ENCODE results near the gene ZNF491. TPM values are rescaled to one million over a fixed set of nuclear protein-coding genes. Genes with fewer than 3 reads are reported as not detected.
"Not testable (repeated sequence)": the region's sequence is repeated elsewhere in the genome, so short reads cannot be mapped to it uniquely, and the experiment has no call there.

ZNF491 gene
- polyA plus RNA-seq, 1 donor from 2014 or later: 29.8 TPM

- Histone ChIP-seq H4K20me1 (ENCODE audit: insufficient read depth) (no peaks in the 10 kb centered on the region), H3F3A (ENCODE audit: insufficient read depth, low read length, poor library complexity, severe bottlenecking) (no peaks in the 10 kb centered on the region), H3K4me2 (ENCODE audit: low read length) (no peak overlapping the region), H3K9me2 (ENCODE audit: insufficient read depth, low read length) (no peaks in the 10 kb centered on the region), H3K4me3 (ENCODE audit: low read length) (no peak overlapping the region), H3K9me3 (ENCODE audit: low read length) (no peaks in the 10 kb centered on the region), H3K9ac (ENCODE audit: low read length) (no peak overlapping the region), H2AFZ (ENCODE audit: low read depth, low read length) (no peak overlapping the region), H3K79me2 (replicated peaks; ENCODE audit: insufficient read depth, low read length) (no peaks in the 10 kb centered on the region), H3K27me3 (ENCODE audit: insufficient read depth, low read depth, low read length) (no peaks in the 10 kb centered on the region), H3K36me3 (ENCODE audit: insufficient read depth, low read length) (no peaks in the 10 kb centered on the region), H3K27ac (ENCODE audit: low read length) (no peak overlapping the region)
- TF ChIP-seq RAD21 (conservative IDR thresholded peaks at IDR 0.05) (no peak), EZH2 (IDR thresholded peaks at IDR 0.05; ENCODE audit: borderline replicate concordance, insufficient read depth, low read length, poor library complexity, severe bottlenecking) (no peak), TAF1 (IDR thresholded peaks at IDR 0.05; ENCODE audit: low read depth) (no peak), POLR2AphosphoS5 (IDR thresholded peaks at IDR 0.05) (no peak), MXI1 (conservative IDR thresholded peaks at IDR 0.05; ENCODE audit: poor library complexity, severe bottlenecking) (no peak), SMC3 (conservative IDR thresholded peaks at IDR 0.05; ENCODE audit: poor library complexity) (no peak), CTCF (IDR thresholded peaks at IDR 0.05; ENCODE audit: poor library complexity, severe bottlenecking) (no peak), EP300 (conservative IDR thresholded peaks at IDR 0.05; ENCODE audit: poor library complexity, severe bottlenecking) (no peak)
- TF ChIP-seq, protein P1, sequence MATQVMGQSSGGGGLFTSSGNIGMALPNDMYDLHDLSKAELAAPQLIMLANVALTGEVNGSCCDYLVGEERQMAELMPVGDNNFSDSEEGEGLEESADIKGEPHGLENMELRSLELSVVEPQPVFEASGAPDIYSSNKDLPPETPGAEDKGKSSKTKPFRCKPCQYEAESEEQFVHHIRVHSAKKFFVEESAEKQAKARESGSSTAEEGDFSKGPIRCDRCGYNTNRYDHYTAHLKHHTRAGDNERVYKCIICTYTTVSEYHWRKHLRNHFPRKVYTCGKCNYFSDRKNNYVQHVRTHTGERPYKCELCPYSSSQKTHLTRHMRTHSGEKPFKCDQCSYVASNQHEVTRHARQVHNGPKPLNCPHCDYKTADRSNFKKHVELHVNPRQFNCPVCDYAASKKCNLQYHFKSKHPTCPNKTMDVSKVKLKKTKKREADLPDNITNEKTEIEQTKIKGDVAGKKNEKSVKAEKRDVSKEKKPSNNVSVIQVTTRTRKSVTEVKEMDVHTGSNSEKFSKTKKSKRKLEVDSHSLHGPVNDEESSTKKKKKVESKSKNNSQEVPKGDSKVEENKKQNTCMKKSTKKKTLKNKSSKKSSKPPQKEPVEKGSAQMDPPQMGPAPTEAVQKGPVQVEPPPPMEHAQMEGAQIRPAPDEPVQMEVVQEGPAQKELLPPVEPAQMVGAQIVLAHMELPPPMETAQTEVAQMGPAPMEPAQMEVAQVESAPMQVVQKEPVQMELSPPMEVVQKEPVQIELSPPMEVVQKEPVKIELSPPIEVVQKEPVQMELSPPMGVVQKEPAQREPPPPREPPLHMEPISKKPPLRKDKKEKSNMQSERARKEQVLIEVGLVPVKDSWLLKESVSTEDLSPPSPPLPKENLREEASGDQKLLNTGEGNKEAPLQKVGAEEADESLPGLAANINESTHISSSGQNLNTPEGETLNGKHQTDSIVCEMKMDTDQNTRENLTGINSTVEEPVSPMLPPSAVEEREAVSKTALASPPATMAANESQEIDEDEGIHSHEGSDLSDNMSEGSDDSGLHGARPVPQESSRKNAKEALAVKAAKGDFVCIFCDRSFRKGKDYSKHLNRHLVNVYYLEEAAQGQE (IDR thresholded peaks at IDR 0.05; ENCODE audit: borderline replicate concordance): no peak
These were observed 45.4 kb downstream of the ZNF491 start for GRCh38 chr19:11843722-11844121.

DNA sequence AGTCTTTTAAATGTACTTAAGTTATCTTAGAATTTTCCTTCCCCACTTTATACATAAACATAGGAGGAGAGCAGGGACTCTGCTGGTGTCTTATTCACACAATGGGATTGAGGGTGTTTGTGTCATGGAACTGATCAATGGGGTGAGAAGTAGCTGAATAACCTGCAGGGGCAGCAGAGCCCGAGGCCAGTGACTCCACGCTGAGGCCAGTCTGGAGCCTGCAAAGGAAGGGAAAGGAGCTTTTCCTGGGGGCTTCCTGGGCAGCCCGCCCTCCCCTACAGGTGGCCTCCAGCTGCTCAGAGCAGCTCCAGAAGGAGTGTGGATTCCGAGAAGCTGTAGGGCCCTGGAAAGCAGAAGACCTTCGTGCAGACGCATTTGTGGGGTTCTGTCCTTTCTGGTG, 49.3 kb downstream of the ZNF491 start:
- H3K9me3 ChIP-seq (ENCODE audit: low read length); H3K36me3 ChIP-seq (ENCODE audit: insufficient read depth, low read length); H3K27me3 ChIP-seq (ENCODE audit: insufficient read depth, low read depth, low read length); H3K9ac ChIP-seq (ENCODE audit: low read length); H3F3A ChIP-seq (ENCODE audit: insufficient read depth, low read length, poor library complexity, severe bottlenecking); H3K79me2 ChIP-seq (replicated peaks; ENCODE audit: insufficient read depth, low read length); H3K9me2 ChIP-seq (ENCODE audit: insufficient read depth, low read length); H2AFZ ChIP-seq (ENCODE audit: low read depth, low read length); H3K4me3 ChIP-seq (ENCODE audit: low read length); H3K27ac ChIP-seq (ENCODE audit: low read length); H4K20me1 ChIP-seq (ENCODE audit: insufficient read depth); H3K4me2 ChIP-seq (ENCODE audit: low read length): not testable (repeated sequence)

GRCh38 chr19:11848200-11848593, 49.9 kb downstream of the ZNF491 start:
- H3K9ac ChIP-seq (ENCODE audit: low read length): no peak overlapping the region
- TF ChIP-seq POLR2AphosphoS5 (IDR thresholded peaks at IDR 0.05): no peak
- TF ChIP-seq EP300 (conservative IDR thresholded peaks at IDR 0.05; ENCODE audit: poor library complexity, severe bottlenecking): no peak
- H3K27me3 ChIP-seq (ENCODE audit: insufficient read depth, low read depth, low read length): no peaks in the 10 kb centered on the region
- H3K4me2 ChIP-seq (ENCODE audit: low read length): no peak overlapping the region
- H3K9me3 ChIP-seq (ENCODE audit: low read length): no peaks in the 10 kb centered on the region
- H3K9me2 ChIP-seq (ENCODE audit: insufficient read depth, low read length): no peaks in the 10 kb centered on the region
- H3K4me3 ChIP-seq (ENCODE audit: low read length): no peak overlapping the region
- H3K79me2 ChIP-seq (replicated peaks; ENCODE audit: insufficient read depth, low read length): no peaks in the 10 kb centered on the region
- no peaks in the 10 kb centered on the region for H4K20me1 ChIP-seq (ENCODE audit: insufficient read depth)
- H2AFZ ChIP-seq (ENCODE audit: low read depth, low read length): no peak overlapping the region
- no peak overlapping the region for H3K27ac ChIP-seq (ENCODE audit: low read length)
- no peaks in the 10 kb centered on the region for H3K36me3 ChIP-seq (ENCODE audit: insufficient read depth, low read length)
- no peaks in the 10 kb centered on the region for H3F3A ChIP-seq (ENCODE audit: insufficient read depth, low read length, poor library complexity, severe bottlenecking)

All from neural cell (in vitro differentiated cells).